Measurements from ENCODE around the gene KMT5B.
A peak's percentile ranks its signal among the peaks of the same experiment; 100 is the strongest.

KMT5B gene

GRCh38 chr11:68116974-68117373, 96.1 kb downstream of the KMT5B start:
- DNase-seq = no peak

- no peak for DNase-seq
Observed at GRCh38 chr11:68116126-68116525, 97.0 kb downstream of the KMT5B start.

GRCh38 chr11:68115285-68115684, 97.8 kb downstream of the KMT5B start:
- peak in 1 of 2 donors; percentile 63 for DNase-seq

- DNase-seq = no peak
Observed at GRCh38 chr11:68113986-68114385, 99.1 kb downstream of the KMT5B start.

- DNase-seq = no peak
Observed at GRCh38 chr11:68107689-68108088, 105.4 kb downstream of the KMT5B start.

- no peak for DNase-seq
Observed at GRCh38 chr11:68106165-68106940, 106.7 kb downstream of the KMT5B start.

All from bone marrow (tissue), 2 donors.